Duodenal mucosa (tissue), 2 donors: ENCODE results near the gene AQP5.

Experiments used
- H3K27ac ChIP-seq: one replicate; pipeline ENCODE4 v1.7.0; 2013; ENCODE audit warnings: low read depth, low read length
- H3K27me3 ChIP-seq, 2 donors: one replicate each; pipeline ENCODE4 v1.7.0; 2013; ENCODE audit warnings: low read length in 2 of 2, control low read depth in 1 of 2; ENCODE audit not compliant: insufficient read depth in 2 of 2, control insufficient read depth in 1 of 2
- H3K36me3 ChIP-seq, 2 donors: one replicate each; pipeline ENCODE4 v1.7.0; 2013; ENCODE audit warnings: low read length in 2 of 2, control low read depth in 1 of 2; ENCODE audit not compliant: insufficient read depth in 2 of 2, control insufficient read depth in 1 of 2
- H3K4me1 ChIP-seq, 2 donors: one replicate each; pipeline ENCODE4 v1.7.0; 2013; ENCODE audit warnings: low read length in 2 of 2, control low read depth in 1 of 2; ENCODE audit not compliant: insufficient read depth in 2 of 2, control insufficient read depth in 1 of 2
- H3K4me3 ChIP-seq, 2 donors: one replicate each; pipeline ENCODE4 v1.7.0; 2013; ENCODE audit warnings: low read length in 2 of 2, low read depth in 1 of 2
- H3K9ac ChIP-seq, 2 donors: one replicate each; pipeline ENCODE4 v1.7.0; 2013; ENCODE audit warnings: low read length in 2 of 2, low read depth in 1 of 2
- H3K9me3 ChIP-seq, 2 donors: one replicate each; pipeline ENCODE4 v1.7.0; 2013; ENCODE audit warnings: low read length in 2 of 2, control low read depth in 1 of 2; ENCODE audit not compliant: control insufficient read depth in 1 of 2

Gene AQP5

DNA sequence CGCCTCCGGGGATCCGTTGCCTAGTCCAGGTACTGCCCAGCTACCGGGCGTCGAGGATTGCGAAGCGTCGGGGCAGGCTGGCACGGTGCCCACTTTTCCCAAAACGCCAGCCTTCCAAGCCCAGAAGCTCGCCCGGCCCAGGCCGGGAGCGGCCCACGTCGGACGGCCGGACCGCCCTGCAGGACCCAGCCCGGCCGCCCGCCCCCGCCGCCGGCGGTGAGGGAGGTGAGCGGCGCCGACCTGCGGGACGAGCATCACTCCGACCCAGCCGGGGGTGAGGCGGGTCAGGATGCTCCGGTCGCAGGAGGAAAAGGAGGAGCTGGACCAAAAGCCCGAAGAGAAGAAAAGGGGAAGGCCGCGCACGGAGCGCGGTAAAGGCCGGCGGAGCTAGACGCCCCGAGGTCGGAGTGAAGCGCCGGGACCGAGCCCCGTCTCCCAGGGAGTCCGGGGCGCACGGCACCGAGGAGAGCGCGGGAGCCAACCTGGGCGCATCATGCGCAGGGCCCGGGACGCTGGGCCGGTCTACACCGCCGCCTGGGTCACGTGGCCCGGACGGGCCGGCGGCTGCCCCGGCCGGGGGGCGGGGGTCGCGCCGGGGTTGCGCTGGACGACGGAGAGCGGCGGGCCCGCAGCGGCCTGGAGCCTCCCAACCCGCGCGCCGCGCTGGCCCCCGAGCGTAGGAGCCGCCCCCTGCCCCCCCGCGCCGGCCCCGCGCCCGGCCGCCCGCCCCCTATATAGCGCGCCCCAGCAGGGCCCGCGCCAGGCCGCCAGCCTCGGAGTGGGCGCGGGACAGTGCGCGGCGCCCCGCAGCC is at the start of gene AQP5:
Gene AQP5 (plus strand): TSS at position 762 of the 812 bp plus-strand sequence. CDS start 146 bp downstream, outside the sequence.
- Histone ChIP-seq H3K27me3 (peaks cover 47 to 58% of the 10 kb centered on the region in 2 donors), H3K9ac (no peak within 1 kb of the TSS), H3K4me3 (no peak within 1 kb of the TSS), H3K4me1 (no peaks in the 10 kb centered on the region), H3K27ac (no peak within 1 kb of the TSS), H3K9me3 (no peaks in the 10 kb centered on the region), H3K36me3 (no peaks in the 10 kb centered on the region)

DNA sequence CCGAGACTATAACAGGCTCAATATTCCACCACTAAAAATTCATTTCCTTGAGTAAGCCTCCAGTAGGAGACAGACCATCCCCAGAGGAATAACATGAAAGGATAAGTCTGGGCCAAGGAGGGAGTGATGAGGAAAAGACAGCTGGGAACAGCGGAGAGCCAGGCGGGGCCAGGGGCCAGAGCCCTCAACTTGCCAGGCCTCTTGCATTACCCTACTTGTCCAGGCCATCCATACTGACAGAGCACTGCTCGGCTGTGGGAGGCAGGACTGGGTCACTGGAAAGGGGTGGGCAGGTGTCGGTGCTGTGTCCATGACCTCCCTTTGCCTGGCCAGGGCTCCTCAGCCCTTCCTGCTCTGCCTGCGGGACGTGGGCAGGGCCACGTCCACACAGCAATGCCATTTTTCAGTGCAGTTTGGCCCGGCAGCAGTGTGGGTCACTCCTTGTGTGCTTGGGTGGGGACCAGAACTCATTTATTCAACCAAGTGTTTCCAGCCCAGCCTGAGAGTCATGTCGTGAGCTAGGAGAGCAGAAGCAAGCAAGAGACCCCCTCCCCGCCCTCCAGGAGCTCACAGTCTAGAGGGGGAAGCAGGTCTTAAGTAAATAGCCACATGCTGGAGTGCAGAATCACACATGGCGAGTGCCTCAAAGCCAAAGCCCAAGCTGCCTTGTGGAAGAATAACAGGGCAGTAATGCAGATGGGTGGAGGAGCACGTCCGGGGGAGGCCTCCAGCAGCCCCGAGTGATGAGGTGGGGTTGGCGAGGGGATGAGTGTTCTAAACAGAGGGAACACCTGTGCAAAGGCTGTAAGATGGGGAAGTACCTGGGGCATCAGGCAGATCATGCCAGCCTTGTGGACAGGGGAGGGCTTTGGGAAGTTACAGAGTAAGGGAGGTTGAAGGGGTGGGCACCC is 49.1 kb upstream of the AQP5 start:
- H3K9me3 ChIP-seq, result no peaks in the 10 kb centered on the region
- no peaks in the 10 kb centered on the region for H3K4me1 ChIP-seq
- no peaks in the 10 kb centered on the region for H3K36me3 ChIP-seq
- no peak overlapping the region for H3K9ac ChIP-seq
- no peaks in the 10 kb centered on the region for H3K27me3 ChIP-seq
- no peak overlapping the region for H3K4me3 ChIP-seq
- no peak overlapping the region for H3K27ac ChIP-seq

DNA sequence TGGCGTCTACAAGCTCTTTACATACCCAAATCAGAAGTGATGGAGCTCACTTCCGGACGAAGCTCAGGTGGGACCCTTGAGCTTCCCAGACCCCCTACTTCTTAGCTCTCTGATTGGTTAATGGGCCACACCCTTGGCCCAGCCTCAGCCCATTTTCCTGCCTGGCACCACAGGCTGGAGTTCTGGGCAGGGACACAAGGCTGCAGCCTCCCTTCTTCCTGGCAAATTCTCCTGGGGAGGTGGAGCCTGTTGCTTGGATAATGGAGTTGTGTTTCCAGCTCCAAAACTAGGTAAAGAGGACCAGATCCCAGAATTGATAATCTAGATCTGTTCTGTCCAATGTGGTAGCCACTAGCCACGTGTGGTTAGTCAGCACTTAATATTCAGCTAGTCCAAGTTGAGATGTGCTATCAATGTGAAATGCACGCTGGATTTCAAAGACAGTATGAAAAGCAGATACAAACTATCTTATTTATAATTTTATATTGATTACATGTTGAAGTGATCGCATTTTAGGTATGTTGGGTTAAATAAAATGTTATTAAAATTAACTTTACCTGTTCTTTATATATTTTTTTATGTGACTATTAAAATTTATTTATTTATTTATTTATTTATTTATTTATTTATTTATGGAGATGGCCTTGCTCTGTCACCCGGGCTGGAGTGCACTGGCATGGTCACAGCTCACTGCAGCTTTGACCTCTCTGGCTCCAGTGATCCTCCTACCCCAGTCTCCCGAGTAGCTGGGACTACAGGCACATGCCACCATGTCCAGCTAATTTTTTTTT is 45.3 kb upstream of the AQP5 start:
- H3K4me3 ChIP-seq, result no peak overlapping the region
- H3K9ac ChIP-seq, result no peak overlapping the region
- no peaks in the 10 kb centered on the region for H3K4me1 ChIP-seq
- H3K9me3 ChIP-seq, result no peaks in the 10 kb centered on the region
- H3K36me3 ChIP-seq, result no peaks in the 10 kb centered on the region
- H3K27ac ChIP-seq, result no peak overlapping the region
- H3K27me3 ChIP-seq, result no peaks in the 10 kb centered on the region

DNA sequence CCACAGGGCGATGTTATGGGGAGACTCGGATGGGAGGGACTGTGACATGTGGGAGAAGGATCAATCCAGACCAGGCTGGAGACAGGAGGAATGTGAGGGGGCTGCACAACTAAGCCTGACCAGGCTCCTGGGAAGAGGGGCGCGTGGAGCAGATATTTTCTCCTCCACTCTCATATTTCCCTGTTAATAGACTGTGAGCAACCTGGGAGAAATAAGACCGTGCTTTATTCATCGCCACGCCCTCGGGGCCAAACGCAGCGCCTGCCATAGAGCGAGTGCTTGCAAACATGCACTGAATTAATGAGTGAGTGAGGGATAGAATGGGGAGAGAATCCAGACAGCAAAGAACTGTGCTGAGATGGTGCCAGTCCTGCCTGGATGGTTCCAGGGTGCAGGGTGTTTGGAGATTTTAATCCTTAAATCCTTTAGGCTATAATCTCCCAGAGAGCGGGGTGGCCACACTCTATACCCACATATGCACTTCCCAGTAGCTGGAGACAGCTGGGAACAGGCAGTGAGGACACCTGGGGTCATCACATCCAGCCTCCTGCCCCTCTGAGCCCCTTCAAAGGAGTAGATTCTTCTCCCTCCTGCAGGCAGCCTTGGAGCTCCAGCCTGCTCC is 44.4 kb upstream of the AQP5 start:
- Histone ChIP-seq H3K4me1 (no peaks in the 10 kb centered on the region), H3K27me3 (no peaks in the 10 kb centered on the region), H3K4me3 (no peak overlapping the region), H3K9ac (no peak overlapping the region), H3K9me3 (no peaks in the 10 kb centered on the region), H3K27ac (no peak overlapping the region), H3K36me3 (no peaks in the 10 kb centered on the region)

DNA sequence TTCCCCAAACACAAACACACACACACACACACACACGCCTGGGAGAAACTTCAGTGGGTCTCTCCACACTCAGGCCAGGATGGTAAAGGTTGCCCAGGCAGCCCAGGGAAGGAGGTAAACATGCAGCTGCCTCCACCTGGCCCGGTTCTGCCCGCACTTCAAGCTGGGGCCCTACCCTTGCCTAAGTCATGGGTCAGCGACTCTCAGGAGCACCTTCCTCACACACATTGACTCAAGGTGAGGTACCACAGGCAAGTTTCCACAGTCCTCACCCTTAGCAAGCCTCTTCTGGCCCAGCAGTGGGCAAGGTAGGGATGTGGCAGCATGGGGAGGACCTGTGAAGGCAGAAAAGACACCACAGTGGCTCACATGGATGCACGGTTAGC is 43.9 kb upstream of the AQP5 start:
- Histone ChIP-seq H3K27me3 (no peaks in the 10 kb centered on the region), H3K27ac (no peak overlapping the region), H3K9me3 (no peaks in the 10 kb centered on the region), H3K4me1 (no peaks in the 10 kb centered on the region), H3K4me3 (no peak overlapping the region), H3K36me3 (no peaks in the 10 kb centered on the region), H3K9ac (no peak overlapping the region)

DNA sequence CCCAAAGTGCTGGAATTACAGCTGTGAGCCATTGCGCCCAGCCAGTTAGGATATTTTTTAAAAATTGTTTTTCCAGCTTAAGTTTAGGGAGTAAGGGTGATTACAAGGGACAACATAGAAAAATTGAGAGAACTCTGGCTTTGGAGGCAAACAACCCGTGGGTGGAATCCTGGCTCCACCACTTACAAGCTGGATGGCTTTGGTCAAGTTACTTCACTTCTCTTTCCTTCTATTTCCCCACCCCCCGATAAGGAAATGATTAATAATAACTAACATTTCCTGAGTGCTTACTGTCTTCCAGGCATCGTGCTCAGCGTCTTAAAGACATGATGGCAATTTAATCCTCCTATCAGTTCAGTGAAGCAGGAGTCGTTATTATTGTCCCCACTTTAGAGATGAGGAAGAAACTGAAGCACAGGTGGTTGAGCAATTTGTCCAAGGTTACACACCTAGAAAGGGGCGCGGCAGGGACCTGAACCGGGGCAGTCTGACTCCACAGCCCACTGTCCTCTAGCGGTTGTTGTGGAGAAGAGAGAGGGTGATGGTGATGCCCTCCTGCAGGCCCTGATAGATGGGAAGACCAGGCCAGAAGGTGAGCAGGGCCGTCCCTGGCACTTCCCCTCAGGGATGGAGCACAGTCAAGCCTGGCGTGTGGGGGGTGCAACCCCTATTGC is 41.3 kb upstream of the AQP5 start:
- Histone ChIP-seq H3K4me3 (no peak overlapping the region), H3K27ac (no peak overlapping the region), H3K9ac (no peak overlapping the region), H3K4me1 (no peaks in the 10 kb centered on the region), H3K36me3 (no peaks in the 10 kb centered on the region), H3K9me3 (no peaks in the 10 kb centered on the region), H3K27me3 (no peaks in the 10 kb centered on the region)

DNA sequence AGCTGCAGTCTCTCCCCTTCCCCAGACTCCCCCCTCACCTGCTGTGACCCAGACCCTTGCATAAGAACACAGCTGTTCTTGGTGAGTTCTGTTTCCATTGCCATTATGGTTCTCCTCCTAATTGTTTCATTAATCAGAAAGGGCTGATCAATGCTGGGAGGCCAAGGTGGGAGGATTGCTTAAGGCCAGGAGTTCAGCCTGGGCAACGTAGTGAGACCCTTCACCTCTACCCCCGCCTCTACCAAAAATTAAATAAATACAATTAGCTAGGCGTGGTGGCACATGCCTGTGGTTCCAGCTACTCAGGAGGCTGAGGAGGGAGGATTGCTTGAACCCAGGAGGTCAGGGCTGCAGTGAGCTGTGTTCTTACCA is 40.8 kb upstream of the AQP5 start:
- no peak overlapping the region for H3K4me3 ChIP-seq
- no peaks in the 10 kb centered on the region for H3K4me1 ChIP-seq
- no peaks in the 10 kb centered on the region for H3K9me3 ChIP-seq
- no peaks in the 10 kb centered on the region for H3K27me3 ChIP-seq
- H3K36me3 ChIP-seq, result no peaks in the 10 kb centered on the region
- no peak overlapping the region for H3K9ac ChIP-seq
- H3K27ac ChIP-seq, result no peak overlapping the region

DNA sequence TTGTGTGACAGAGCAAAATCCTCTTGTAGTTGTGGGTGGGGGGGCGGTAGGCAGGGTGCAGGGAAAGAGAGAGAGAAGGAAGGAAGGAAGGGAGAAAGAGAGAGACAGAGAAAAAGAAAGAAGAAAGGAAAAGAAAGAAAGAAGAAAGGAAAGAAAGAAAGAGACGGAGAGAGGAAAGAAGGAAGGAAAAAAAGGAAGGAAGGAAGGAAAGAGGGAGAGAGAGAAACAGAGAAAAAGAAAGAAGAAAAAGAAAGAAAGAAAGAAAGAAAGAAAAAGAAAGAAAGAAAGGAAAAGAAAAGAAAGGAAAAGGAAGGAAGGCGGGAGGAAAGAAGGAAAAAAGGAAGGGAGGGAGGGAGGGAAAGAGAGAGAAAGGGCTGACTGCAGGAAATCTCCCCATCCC is 40.4 kb upstream of the AQP5 start:
- H3K4me3 ChIP-seq, result no peak overlapping the region
- no peak overlapping the region for H3K27ac ChIP-seq
- H3K9me3 ChIP-seq, result no peaks in the 10 kb centered on the region
- no peaks in the 10 kb centered on the region for H3K4me1 ChIP-seq
- no peak overlapping the region for H3K9ac ChIP-seq
- no peaks in the 10 kb centered on the region for H3K36me3 ChIP-seq
- no peaks in the 10 kb centered on the region for H3K27me3 ChIP-seq

DNA sequence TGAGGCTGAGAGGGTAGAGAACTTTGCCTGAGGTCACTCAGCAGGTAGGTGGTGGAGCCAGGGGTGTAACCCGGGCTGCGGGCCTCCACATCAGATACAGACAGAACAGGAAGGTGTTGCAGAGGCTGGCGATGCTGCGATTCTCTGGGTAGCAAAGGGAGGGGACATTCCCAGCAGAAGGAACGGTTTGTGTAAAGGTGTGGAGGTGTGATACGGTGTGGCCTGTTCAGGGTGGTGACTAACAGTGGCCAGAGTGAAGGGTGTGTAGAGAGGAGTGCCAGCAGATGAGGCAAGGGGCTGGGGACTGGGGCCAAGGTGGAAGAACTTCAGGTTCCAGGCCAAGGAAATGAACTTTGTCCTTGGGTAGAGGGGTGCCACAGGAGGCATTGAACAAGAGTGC is 39.7 kb upstream of the AQP5 start:
- H3K9me3 ChIP-seq, result no peaks in the 10 kb centered on the region
- H3K27ac ChIP-seq, result no peak overlapping the region
- H3K9ac ChIP-seq, result no peak overlapping the region
- H3K4me3 ChIP-seq, result no peak overlapping the region
- no peaks in the 10 kb centered on the region for H3K27me3 ChIP-seq
- no peaks in the 10 kb centered on the region for H3K36me3 ChIP-seq
- no peaks in the 10 kb centered on the region for H3K4me1 ChIP-seq
